Measurements from ENCODE around the gene ZNF624.

GRCh38 chr17:16662936-16663335, 9.3 kb upstream of the ZNF624 start:
- TF ChIP-seq MAX (IDR thresholded peaks at IDR 0.05), result no peak
- TF ChIP-seq REST (IDR thresholded peaks at IDR 0.05), result no peak
- no peak for TF ChIP-seq CTCF (IDR thresholded peaks at IDR 0.05; ENCODE audit: low read depth, low read length, missing input control)
- TF ChIP-seq TAF1 (conservative IDR thresholded peaks at IDR 0.05), result no peak
- no peak for TF ChIP-seq GABPA (IDR thresholded peaks at IDR 0.05 in 1 of 2, conservative IDR thresholded peaks at IDR 0.05 in 1 of 2)
- TF ChIP-seq EGR1 (IDR thresholded peaks at IDR 0.05; ENCODE audit: low read depth in 2 of 2), result no peak

All from liver (tissue), 3 donors.